Measurements from ENCODE around the gene HTR2B. TPM values are rescaled to one million over a fixed set of nuclear protein-coding genes. Genes with fewer than 3 reads are reported as not detected.

The HTR2B gene
- total and polyA plus RNA-seq, 2 of the 13 experiments (the other 11 are each of a cell fraction or from before 2014, with no cell fraction given): 0.08 TPM; not detected in 1

DNA sequence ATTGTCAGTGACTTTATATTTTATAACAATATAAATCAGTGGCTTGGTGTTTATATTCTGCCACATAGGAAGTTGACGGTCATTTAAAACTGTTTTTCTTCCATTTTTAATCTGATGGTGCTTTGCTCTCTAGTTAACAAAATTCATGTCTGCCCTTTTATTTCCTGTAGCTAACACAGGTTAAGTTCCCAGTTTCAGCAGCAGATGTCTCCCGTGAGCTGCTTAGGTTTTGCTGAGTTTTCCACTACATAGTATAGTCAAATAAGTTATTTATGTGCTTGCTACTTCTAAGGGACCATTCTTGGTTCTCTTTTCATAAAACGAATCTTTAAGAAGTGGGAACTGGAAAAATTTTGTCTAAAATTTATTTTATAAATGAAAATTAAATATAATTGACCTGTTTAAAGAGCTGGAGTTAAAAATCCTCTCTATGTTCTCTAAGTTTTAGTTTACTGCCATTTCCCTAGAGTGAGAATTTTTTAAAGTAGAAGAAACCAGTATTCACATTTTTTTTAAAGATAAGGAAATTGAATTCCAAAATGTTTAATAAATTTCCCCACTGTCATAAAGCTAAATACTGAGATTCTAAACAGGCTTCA lies 20.6 kb downstream of the HTR2B start (continued):
- TF ChIP-seq, protein P1, sequence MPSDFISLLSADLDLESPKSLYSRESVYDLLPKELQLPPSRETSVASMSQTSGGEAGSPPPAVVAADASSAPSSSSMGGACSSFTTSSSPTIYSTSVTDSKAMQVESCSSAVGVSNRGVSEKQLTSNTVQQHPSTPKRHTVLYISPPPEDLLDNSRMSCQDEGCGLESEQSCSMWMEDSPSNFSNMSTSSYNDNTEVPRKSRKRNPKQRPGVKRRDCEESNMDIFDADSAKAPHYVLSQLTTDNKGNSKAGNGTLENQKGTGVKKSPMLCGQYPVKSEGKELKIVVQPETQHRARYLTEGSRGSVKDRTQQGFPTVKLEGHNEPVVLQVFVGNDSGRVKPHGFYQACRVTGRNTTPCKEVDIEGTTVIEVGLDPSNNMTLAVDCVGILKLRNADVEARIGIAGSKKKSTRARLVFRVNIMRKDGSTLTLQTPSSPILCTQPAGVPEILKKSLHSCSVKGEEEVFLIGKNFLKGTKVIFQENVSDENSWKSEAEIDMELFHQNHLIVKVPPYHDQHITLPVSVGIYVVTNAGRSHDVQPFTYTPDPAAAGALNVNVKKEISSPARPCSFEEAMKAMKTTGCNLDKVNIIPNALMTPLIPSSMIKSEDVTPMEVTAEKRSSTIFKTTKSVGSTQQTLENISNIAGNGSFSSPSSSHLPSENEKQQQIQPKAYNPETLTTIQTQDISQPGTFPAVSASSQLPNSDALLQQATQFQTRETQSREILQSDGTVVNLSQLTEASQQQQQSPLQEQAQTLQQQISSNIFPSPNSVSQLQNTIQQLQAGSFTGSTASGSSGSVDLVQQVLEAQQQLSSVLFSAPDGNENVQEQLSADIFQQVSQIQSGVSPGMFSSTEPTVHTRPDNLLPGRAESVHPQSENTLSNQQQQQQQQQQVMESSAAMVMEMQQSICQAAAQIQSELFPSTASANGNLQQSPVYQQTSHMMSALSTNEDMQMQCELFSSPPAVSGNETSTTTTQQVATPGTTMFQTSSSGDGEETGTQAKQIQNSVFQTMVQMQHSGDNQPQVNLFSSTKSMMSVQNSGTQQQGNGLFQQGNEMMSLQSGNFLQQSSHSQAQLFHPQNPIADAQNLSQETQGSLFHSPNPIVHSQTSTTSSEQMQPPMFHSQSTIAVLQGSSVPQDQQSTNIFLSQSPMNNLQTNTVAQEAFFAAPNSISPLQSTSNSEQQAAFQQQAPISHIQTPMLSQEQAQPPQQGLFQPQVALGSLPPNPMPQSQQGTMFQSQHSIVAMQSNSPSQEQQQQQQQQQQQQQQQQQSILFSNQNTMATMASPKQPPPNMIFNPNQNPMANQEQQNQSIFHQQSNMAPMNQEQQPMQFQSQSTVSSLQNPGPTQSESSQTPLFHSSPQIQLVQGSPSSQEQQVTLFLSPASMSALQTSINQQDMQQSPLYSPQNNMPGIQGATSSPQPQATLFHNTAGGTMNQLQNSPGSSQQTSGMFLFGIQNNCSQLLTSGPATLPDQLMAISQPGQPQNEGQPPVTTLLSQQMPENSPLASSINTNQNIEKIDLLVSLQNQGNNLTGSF (CRISPR knock-in tag; IDR thresholded peaks at IDR 0.05): no peak
- TF ChIP-seq, protein P2, sequence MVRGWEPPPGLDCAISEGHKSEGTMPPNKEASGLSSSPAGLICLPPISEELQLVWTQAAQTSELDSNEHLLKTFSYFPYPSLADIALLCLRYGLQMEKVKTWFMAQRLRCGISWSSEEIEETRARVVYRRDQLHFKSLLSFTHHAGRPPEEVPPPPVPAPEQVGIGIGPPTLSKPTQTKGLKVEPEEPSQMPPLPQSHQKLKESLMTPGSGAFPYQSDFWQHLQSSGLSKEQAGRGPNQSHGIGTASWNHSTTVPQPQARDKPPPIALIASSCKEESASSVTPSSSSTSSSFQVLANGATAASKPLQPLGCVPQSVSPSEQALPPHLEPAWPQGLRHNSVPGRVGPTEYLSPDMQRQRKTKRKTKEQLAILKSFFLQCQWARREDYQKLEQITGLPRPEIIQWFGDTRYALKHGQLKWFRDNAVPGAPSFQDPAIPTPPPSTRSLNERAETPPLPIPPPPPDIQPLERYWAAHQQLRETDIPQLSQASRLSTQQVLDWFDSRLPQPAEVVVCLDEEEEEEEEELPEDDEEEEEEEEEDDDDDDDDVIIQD (CRISPR knock-in tag; IDR thresholded peaks at IDR 0.05; ENCODE audit: low read depth): 0 out of 2 replicates have a peak, but pooled peaks have one; percentile 42
- TF ChIP-seq FUBP1 (CRISPR knock-in tag; IDR thresholded peaks at IDR 0.05; ENCODE audit: borderline replicate concordance) (no peak), ZBTB25 (CRISPR knock-in tag; IDR thresholded peaks at IDR 0.05) (peak; percentile 31; the same call in 1 of the 2 replicates), MLX (CRISPR knock-in tag; IDR thresholded peaks at IDR 0.05) (no peak), ZNF674 (CRISPR knock-in tag; IDR thresholded peaks at IDR 0.05; ENCODE audit: low read depth) (no peak), ZNF101 (CRISPR knock-in tag; IDR thresholded peaks at IDR 0.05; ENCODE audit: borderline replicate concordance, low read depth) (no peak), STAG1 (CRISPR knock-in tag; IDR thresholded peaks at IDR 0.05) (peak; percentile 76), ASH2L (IDR thresholded peaks at IDR 0.05; ENCODE audit: insufficient read length, low read depth, low read length) (peak; percentile 31), RAD21 (CRISPR knock-in tag; IDR thresholded peaks at IDR 0.05) (peak; percentile 59; the same call in 1 of the 2 replicates), IKZF4 (CRISPR knock-in tag; IDR thresholded peaks at IDR 0.05; ENCODE audit: borderline replicate concordance, low read depth, not compliant biosample characterization) (no peak), NCOA1 (CRISPR knock-in tag; IDR thresholded peaks at IDR 0.05) (no peak), HDAC1 (CRISPR knock-in tag; IDR thresholded peaks at IDR 0.05) (no peak), ZKSCAN5 (CRISPR knock-in tag; IDR thresholded peaks at IDR 0.05) (no peak), ZSCAN30 (CRISPR knock-in tag; IDR thresholded peaks at IDR 0.05) (no peak)
- TF ChIP-seq, protein P3, sequence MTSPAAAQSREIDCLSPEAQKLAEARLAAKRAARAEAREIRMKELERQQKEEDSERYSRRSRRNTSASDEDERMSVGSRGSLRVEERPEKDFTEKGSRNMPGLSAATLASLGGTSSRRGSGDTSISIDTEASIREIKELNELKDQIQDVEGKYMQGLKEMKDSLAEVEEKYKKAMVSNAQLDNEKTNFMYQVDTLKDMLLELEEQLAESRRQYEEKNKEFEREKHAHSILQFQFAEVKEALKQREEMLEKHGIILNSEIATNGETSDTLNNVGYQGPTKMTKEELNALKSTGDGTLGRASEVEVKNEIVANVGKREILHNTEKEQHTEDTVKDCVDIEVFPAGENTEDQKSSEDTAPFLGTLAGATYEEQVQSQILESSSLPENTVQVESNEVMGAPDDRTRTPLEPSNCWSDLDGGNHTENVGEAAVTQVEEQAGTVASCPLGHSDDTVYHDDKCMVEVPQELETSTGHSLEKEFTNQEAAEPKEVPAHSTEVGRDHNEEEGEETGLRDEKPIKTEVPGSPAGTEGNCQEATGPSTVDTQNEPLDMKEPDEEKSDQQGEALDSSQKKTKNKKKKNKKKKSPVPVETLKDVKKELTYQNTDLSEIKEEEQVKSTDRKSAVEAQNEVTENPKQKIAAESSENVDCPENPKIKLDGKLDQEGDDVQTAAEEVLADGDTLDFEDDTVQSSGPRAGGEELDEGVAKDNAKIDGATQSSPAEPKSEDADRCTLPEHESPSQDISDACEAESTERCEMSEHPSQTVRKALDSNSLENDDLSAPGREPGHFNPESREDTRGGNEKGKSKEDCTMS (CRISPR knock-in tag; conservative IDR thresholded peaks at IDR 0.05): no peak

All from HepG2 (cell line).